K562 (cell line): ENCODE results near the gene SESN2. TPM values are rescaled to one million over a fixed set of nuclear protein-coding genes. Genes with fewer than 3 reads are reported as not detected.
A peak's percentile ranks its signal among the peaks of the same experiment; 100 is the strongest.

Experiments
- ATAC-seq: fragments of 200-7000 bp; cut with Tn5 transposase; 3 replicates; pipeline ENCODE4 v1.9.1; 2020; ENCODE audit warnings: moderate library complexity
- BruUV-seq: library from RNA; stranded (reverse); fragments of 400-500 nt; replicated peaks from 2 replicates; lab custom pipeline; 2021; lab: Mats Ljungman, UMichigan
- CTCF ChIA-PET: fragments of 300-600 bp; formaldehyde crosslinking; extraction: SDS; loops from one replicate; lab custom pipeline; 2021; ENCODE audit warnings: low intra/inter-chr PET ratio; lab: Yijun Ruan, JAX
- POLR2A ChIA-PET: fragments of 300-600, 350-650 bp; sonication (Branson Sonifier 250); formaldehyde crosslinking; extraction: SDS; loops from one replicate; lab custom pipeline; 2021; ENCODE audit warnings: antibody characterized with exemption, inconsistent platforms; lab: Yijun Ruan, JAX
- DNase-seq, 4 experiments: peaks; one replicate each; pipeline versions ENCODE4 v3.0.0 to v3.0.0-alpha.2; 2011 to 2018; ENCODE audit warnings: low spot score in 3 of 4, mixed read lengths in 3 of 4; ENCODE audit errors: extremely low read depth in 1 of 4
- FAIRE-seq: peaks from 2 replicates; lab custom pipeline; 2011; peaks lifted over from hg19 to GRCh38; lab: Jason Lieb, UNC
- H2AFZ ChIP-seq: 2 replicates; pipeline ENCODE4 v1.6.0; 2011; ENCODE audit warnings: low read depth, low read length, control low read depth, inconsistent platforms
- H3K27ac ChIP-seq: fragments of 200-600 bp; 3 replicates; pipeline ENCODE4 v1.8.0; 2011; ENCODE audit warnings: low read depth, mild to moderate bottlenecking, control low read depth, inconsistent platforms, low read length, moderate library complexity, mixed read lengths; ENCODE audit errors: extremely low read depth
- H3K27me3 ChIP-seq, 2 experiments: fragments of 300-600 bp in 1 of 2; 2 replicates in 1 of 2; 3 replicates in 1 of 2; pipeline versions ENCODE4 v1.6.0 to v1.8.0; 2011; ENCODE audit warnings: inconsistent platforms in 2 of 2, low read length in 2 of 2, mild to moderate bottlenecking in 1 of 2, mixed read lengths in 1 of 2, moderate library complexity in 1 of 2; ENCODE audit not compliant: control insufficient read depth in 2 of 2, insufficient read depth in 2 of 2
- H3K36me3 ChIP-seq: fragments of 300-600 bp; 3 replicates; pipeline ENCODE4 v1.8.0; 2011; ENCODE audit warnings: mild to moderate bottlenecking, low read length, inconsistent platforms; ENCODE audit not compliant: control insufficient read depth, insufficient read depth
- H3K4me1 ChIP-seq, 2 experiments: fragments of 200-600 bp in 1 of 2; replicated peaks in 1 of 2; 2 replicates in 1 of 2; 3 replicates in 1 of 2; pipeline versions ENCODE4 v1.5.1 to v1.8.0; 2011; ENCODE audit warnings: inconsistent platforms in 2 of 2, low read length in 2 of 2, mild to moderate bottlenecking in 1 of 2, mixed read lengths in 1 of 2, moderate library complexity in 1 of 2; ENCODE audit not compliant: control insufficient read depth in 2 of 2, insufficient read depth in 2 of 2
- H3K4me2 ChIP-seq: 2 replicates; pipeline ENCODE4 v1.6.1; 2011; ENCODE audit warnings: low read length, control low read depth, inconsistent platforms, mixed read lengths; ENCODE audit not compliant: insufficient read depth
- H3K4me3 ChIP-seq: fragments of 200-600 bp; sonication (generic), shearing (Covaris generic); 2 replicates; pipeline ENCODE4 v1.5.1; 2016; ENCODE audit warnings: control low read depth, inconsistent platforms
- H3K79me2 ChIP-seq: fragments of 200-600 bp; 3 replicates; pipeline ENCODE4 v1.8.0; 2011; ENCODE audit warnings: low read length, inconsistent platforms; ENCODE audit not compliant: control insufficient read depth, insufficient read depth
- H3K9ac ChIP-seq, 2 experiments: 2 replicates each; pipeline versions ENCODE4 v1.6.0 to v1.6.1; 2011; ENCODE audit warnings: low read depth in 2 of 2, low read length in 2 of 2, control low read depth in 1 of 2, inconsistent platforms in 1 of 2, mild to moderate bottlenecking in 1 of 2, mixed read lengths in 1 of 2; ENCODE audit not compliant: insufficient read depth in 1 of 2
- H3K9me1 ChIP-seq: one replicate; pipeline ENCODE4 v1.6.0; 2011; ENCODE audit warnings: inconsistent platforms, mild to moderate bottlenecking, low read length, moderate library complexity; ENCODE audit not compliant: control insufficient read depth, insufficient read depth
- H3K9me3 ChIP-seq: replicated peaks from 2 replicates; pipeline ENCODE4 v1.5.1; 2011; ENCODE audit warnings: low read depth, low read length, inconsistent platforms; ENCODE audit not compliant: control insufficient read depth, insufficient read depth
- H4K20me1 ChIP-seq: replicated peaks from 2 replicates; pipeline ENCODE4 v1.6.1; 2011; ENCODE audit warnings: low read length, inconsistent platforms, mixed read lengths; ENCODE audit not compliant: control insufficient read depth, insufficient read depth
- ARID3B ChIP-seq: fragments of 250-450 bp; sonication (Bioruptor Pico); IDR thresholded peaks from 2 replicates; pipeline ENCODE4 v1.4.0; 2020; ENCODE audit warnings: borderline replicate concordance
- CHD2 ChIP-seq: IDR thresholded peaks from 2 replicates; pipeline ENCODE4 v1.6.1; 2011; ENCODE audit warnings: low read depth, low read length
- ESRRA ChIP-seq: fragments of 450-650 bp; IDR thresholded peaks from 2 replicates; pipeline ENCODE4 v1.6.1; 2014; ENCODE audit warnings: low read depth, mild to moderate bottlenecking, moderate library complexity, borderline replicate concordance
- KHSRP ChIP-seq: fragments of 450-650 bp; IDR thresholded peaks from 2 replicates; pipeline ENCODE4 v1.6.1; 2017
- NR2C2 ChIP-seq, 2 experiments: fragments of 200-800 bp in 1 of 2; sonication (Bioruptor generic) in 1 of 2; sonication (generic) in 1 of 2; formaldehyde crosslinking in 1 of 2; IDR thresholded peaks; 2 replicates each; pipeline versions ENCODE4 v1.6.1 to v1.8.0; 2016 to 2022; ENCODE audit warnings: mild to moderate bottlenecking in 1 of 2, missing compliant biosample characterization in 1 of 2, missing genetic modification characterization in 1 of 2, missing genetic modification reagents in 1 of 2
- TFAP4 ChIP-seq: sonication (generic); formaldehyde crosslinking; IDR thresholded peaks from 2 replicates; pipeline ENCODE4 v1.8.0; 2022; ENCODE audit warnings: missing genetic modification reagents, mild to moderate bottlenecking, moderate library complexity, borderline replicate concordance
- ZBTB11 ChIP-seq, 3 experiments: fragments of 200-800 bp in 1 of 3; fragments of 250-450 bp in 1 of 3; fragments of 450-650 bp in 1 of 3; sonication (Bioruptor Pico) in 1 of 3; sonication (Bioruptor generic) in 1 of 3; formaldehyde crosslinking in 1 of 3; IDR thresholded peaks; 2 replicates each; pipeline versions ENCODE4 v1.6.1 to v1.8.0; 2016 to 2022; ENCODE audit warnings: mild to moderate bottlenecking in 2 of 3, missing genetic modification characterization in 2 of 3, missing compliant biosample characterization in 1 of 3, moderate library complexity in 1 of 3
- ZNF707 ChIP-seq: fragments of 250-450 bp; sonication (Bioruptor Pico); conservative IDR thresholded peaks from 2 replicates; pipeline ENCODE4 v1.8.0; 2022; ENCODE audit warnings: inconsistent platforms, mild to moderate bottlenecking, moderate library complexity
- ZNF780A ChIP-seq: fragments of 250-450 bp; sonication (Bioruptor Pico); IDR thresholded peaks from 2 replicates; pipeline ENCODE4 v1.5.0; 2021; ENCODE audit warnings: mild to moderate bottlenecking
- WGBS: fragments of 100-300 bp; shearing (Covaris generic); methylation state at CpG from one replicate; pipeline ENCODE4 v1.1.6; 2016; ENCODE audit warnings: low coverage, mixed read lengths; ENCODE audit not compliant: insufficient coverage; ENCODE audit errors: missing lambda C conversion rate; 5-methylcytosine and 5-hydroxymethylcytosine counted together
- in situ Hi-C: fragments of 300-500 bp; cut with MboI; formaldehyde crosslinking; loops from 4 replicates; pipeline ENCODE4 v1.15.0; 2018; ENCODE audit warnings: inconsistent platforms, mixed read lengths
- intact Hi-C: fragments of 100-400 bp; cut with micrococcal nuclease; formaldehyde crosslinking; loops from 2 replicates; pipeline ENCODE4 v1.14.2; 2022
- polyA plus RNA-seq, 8 experiments: library from polyadenylated mRNA; depleted of rRNA in 4 of 8; stranded (reverse) in 5 of 8; unstranded in 3 of 8; fragments of >200 nt; fragmentation: Nextera tagmentation in 2 of 8; fragmentation: Illumina TruSeq in 1 of 8; extraction: Ambion mirVana in 2 of 8; extraction: Trizol in 1 of 8; gene quantifications; 2 replicates each; pipeline versions ENCODE4 v1.2.1 to v1.2.3, GENCODE V29; 2011 to 2014; ENCODE audit warnings: inconsistent platforms in 1 of 8, missing spikeins in 1 of 8
- total RNA-seq, 7 experiments: library from RNA; depleted of rRNA in 6 of 7; stranded (reverse); fragments of >200 nt in 6 of 7; fragmentation: Illumina TruSeq in 2 of 7; extraction: Trizol in 2 of 7; gene quantifications; 2 replicates each; pipeline versions ENCODE4 v1.2.1 to v1.2.3, GENCODE V29; 2011 to 2021; ENCODE audit warnings: low replicate concordance in 1 of 7

Gene SESN2
- total and polyA plus RNA-seq, 9 of the 15 experiments (the other 6 are each of a cell fraction or from before 2014, with no cell fraction given): 3.7 to 71.3 (median 16.8) TPM

GRCh38 chr1:28296401-28297261, 37.3 kb downstream of the SESN2 start:
- ChIA-PET POLR2A (interaction anchor here (1.0 to 2.2 kb wide), 9 partner anchors 11 to 209 kb away, joined by 3 to 22 read pairs (median 4); partner anchors contain the start of genes MED18, RCC1 and SESN2), CTCF (no interaction called here)
- no peak overlapping the region; the same call in 2 of the 3 replicates for H3K27ac ChIP-seq
- no peak for TF ChIP-seq ESRRA
- peak; percentile 81; the same call in 1 of the 2 replicates for TF ChIP-seq TFAP4 (CRISPR knock-in tag)
- TF ChIP-seq ZBTB11 (CRISPR knock-in tag; IDR thresholded peaks at IDR 0.05): no peak
- TF ChIP-seq ZNF707 (CRISPR knock-in tag): no peak
- TF ChIP-seq KHSRP: no peak
- TF ChIP-seq NR2C2 (CRISPR knock-in tag; IDR thresholded peaks at IDR 0.05): no peak
- no peak for TF ChIP-seq NR2C2 (tag; IDR thresholded peaks at IDR 0.05)
- no peak for TF ChIP-seq ARID3B (CRISPR knock-in tag)
- TF ChIP-seq ZNF780A (CRISPR knock-in tag): no peak
- TF ChIP-seq CHD2: peak; percentile 42; the same call in 1 of the 2 replicates

More at GRCh38 chr1:28296401-28297261, 37.3 kb downstream of the SESN2 start:
- Histone ChIP-seq H3K79me2 (no peaks in the 10 kb centered on the region), H3K9me3 (no peaks in the 10 kb centered on the region), H3K9me1 (no peaks in the 10 kb centered on the region), H3K27me3 (no peaks in the 10 kb centered on the region), H3K4me2 (peak overlapping the region; percentile 77), H3K4me3 (0 out of 2 replicates have a peak overlapping the region, but pooled peaks have one; percentile 11), H3K9ac (peak overlapping the region; percentile 25 to 47; a peak in 3 of 4 replicates), H4K20me1 (no peaks in the 10 kb centered on the region), H2AFZ (peak overlapping the region; percentile 90), H3K36me3 (no peaks in the 10 kb centered on the region), H3K4me1 (peaks cover 11 to 17% of the 10 kb centered on the region in 2 experiments)
- WGBS: 12% methylated on average over 14 of the region's 14 CpGs
- no TSS peak for BruUV-seq
- peak; percentile 34 to 71 (median 58) for DNase-seq
- intact Hi-C loops (no loop called here), in situ Hi-C loops (no loop called here)
- FAIRE-seq: peak; percentile 65
- peak; percentile 83 for ATAC-seq
